Central memory CD4-positive, alpha-beta T cell (primary cell): ENCODE measurements around the gene GPR171.
"Not testable (repeated sequence)": the region's sequence is repeated elsewhere in the genome, so short reads cannot be mapped to it uniquely, and the experiment has no call there.

Experiments used
- DNase-seq: peaks from one replicate; pipeline ENCODE4 v3.0.0; 2022
- total RNA-seq, 3 experiments: gene quantifications; one replicate each; lab custom pipeline; 2026; lab: John Stamatoyannopoulos, UW

GPR171 gene, protein sequence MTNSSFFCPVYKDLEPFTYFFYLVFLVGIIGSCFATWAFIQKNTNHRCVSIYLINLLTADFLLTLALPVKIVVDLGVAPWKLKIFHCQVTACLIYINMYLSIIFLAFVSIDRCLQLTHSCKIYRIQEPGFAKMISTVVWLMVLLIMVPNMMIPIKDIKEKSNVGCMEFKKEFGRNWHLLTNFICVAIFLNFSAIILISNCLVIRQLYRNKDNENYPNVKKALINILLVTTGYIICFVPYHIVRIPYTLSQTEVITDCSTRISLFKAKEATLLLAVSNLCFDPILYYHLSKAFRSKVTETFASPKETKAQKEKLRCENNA
- total RNA-seq: 27.2 to 168 (median 103) reads per million in 3 experiments

DNA sequence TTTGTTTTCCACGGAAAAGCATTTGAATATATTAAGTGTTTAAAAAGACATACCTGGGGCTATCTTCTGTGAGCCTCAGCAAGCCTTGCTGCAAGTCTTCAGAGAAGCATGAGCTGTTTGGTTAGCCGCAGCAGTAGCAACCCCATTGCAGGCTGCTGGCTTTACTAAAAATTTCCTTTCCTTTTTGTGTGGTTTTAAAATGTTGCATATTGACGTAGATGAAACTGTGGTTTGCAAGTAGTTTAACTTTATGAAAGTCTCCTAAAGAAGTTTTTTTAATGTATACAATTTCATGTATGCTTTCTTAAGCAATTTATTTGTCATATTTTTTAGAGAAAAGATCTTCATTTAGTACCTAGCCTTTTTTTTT, at the start of gene GPR171:
Gene GPR171 (minus strand): TSS at position 166 of the 370 bp plus-strand sequence. CDS start 3,830 bp downstream, outside the sequence.
- DNase-seq: peak; percentile 85

DNA sequence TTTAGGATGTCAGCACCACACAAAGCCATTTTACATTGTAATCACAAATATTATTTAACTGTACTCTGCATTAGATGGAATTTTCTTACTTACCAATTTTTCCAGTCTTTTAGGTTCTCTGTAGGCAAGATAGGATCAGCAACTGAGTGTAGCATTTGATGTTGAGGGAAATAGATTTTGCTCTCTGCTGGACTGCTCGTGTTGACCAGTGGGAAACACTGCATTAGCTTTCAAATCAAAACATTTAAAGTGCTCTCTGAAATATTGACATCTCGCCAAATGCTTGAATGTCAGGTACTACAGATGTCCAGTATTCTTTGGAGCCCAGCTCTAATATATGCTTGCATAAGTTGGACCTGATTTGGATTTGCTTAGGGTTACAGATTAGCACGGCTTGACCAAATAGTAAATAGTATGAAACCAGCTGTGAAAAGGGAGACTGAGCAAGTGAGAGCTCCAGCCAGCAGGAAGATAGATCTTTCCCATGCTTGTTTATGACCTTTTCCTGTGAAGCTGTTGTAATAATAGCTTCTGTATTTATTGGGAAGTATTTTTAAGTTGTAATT, 45.8 kb upstream of the GPR171 start:
- DNase-seq: no peak

DNA sequence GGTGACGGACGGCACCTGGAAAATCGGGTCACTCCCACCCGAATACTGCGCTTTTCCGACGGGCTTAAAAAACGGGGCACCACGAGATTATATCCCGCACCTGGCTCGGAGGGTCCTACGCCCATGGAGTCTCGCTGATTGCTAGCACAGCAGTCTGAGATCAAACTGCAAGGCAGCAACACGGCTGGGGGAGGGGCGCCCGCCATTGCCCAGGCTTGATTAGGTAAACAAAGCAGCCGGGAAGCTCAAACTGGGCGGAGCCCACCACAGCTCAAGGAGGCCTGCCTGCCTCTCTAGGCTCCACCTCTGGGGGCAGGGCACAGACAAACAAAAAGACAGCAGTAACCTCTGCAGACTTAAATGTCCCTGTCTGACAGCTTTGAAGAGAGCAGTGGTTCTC, 39.0 kb upstream of the GPR171 start:
- DNase-seq: not testable (repeated sequence)

DNA sequence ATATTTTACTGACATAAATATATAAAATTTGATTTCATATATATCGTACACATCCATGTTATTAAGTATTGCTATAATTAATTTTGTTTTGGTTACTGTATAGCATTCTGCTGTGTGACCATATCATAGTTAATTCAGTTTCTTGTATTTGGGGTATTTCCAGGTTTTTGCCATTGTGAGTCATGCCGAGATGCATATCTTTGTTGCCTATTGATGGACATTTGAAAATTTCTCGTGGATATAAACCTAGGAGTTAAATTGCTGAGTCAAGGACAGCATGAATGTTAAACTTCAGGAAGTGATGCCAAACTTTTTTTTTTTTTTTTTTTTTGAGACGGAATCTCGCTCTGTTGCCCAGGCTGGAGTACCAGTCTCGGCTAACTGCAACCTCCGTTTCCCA, 33.7 kb upstream of the GPR171 start:
- DNase-seq: no peak

DNA sequence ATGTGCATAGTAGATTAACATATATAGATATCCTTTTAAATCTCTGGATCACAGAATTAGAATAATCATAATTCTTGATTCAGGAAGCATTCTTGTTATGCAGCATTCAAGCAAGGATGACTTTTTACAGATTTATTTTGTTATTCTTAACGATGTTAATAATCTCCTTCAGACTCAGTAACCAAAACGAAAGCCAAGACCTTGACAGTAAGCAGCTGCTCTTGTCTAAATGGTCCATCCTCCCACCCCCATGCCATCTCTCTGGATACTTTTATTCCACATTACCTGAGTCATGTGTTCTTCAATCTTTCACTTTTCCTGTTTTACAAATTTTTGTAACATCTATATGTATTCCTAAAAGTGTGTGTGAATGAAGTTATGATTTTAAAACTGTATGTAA, 33.3 kb upstream of the GPR171 start:
- no peak for DNase-seq

DNA sequence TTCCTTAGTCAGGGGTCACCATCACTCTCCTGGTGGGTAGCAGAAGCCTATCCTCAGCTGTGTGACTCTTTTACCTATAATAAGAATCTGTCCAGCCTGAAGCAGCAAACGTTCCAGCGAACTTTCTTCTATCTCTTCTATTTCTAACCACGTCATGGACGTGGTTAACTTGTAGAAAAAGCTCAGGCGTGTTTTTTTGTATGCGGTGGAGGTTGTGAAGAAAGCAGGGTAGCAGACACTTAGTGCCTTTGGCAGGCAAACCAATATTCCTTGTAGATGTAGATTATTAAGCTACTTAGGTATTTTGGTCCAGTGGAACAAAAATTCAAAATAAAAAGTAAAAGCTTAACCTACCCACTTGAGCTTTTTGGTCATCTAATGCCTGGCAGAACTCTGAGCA, 31.8 kb upstream of the GPR171 start:
- DNase-seq: no peak

DNA sequence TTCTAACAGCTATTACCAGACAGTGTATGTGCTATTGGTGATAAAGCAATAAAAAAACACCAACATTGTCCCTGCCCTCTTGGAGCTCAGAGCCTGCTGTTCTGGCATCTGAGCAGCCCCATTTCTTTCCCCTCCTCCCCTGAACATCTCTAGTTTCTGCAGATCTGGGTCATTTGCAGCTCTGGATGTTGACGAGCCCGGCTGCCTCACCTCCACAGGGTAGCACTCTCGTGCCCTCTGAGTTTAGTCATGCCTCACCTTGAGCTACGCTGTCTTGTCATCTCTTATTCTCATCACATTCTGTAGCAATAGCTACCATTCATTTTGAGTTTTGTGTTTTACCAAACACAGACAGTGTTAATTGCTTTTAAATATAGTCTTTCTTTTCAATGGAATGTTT, 30.0 kb upstream of the GPR171 start:
- no peak for DNase-seq

DNA sequence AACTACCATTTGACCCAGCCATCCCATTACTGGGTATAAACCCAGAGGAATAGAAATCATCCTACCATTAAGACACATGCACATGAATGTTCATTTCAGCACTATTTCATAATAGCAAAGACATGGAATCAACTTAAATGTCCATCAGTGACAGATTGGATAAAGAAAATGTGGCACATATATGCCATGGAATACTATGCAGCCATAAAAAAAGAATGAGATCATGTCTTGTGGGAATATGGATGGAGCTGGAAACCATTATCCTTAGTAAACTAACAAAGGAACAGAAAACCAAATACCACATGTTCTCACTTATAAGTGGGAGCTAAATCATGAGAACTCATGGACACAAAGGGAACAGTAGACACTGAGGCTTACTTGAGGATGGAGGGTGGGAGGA, 29.4 kb upstream of the GPR171 start:
- DNase-seq: not testable (repeated sequence)

DNA sequence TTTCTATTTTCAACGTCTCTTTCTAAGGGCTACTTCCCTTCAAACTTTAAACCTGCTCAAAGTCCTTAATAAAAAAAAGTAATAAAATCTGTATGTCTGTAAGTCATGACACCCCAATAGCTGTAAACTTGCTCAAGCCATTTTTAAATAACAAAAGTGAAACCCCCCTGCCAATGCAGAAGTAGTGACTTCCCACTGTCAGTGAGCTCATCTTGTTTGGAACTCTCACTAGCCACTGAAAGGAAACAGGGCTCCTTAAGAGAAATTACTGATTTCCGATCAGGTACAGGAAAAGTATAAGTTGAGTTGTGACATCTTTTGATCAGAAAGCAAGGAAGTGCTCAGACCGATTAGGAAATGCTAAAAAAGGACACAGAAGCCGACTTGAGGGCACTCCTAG, 27.6 kb upstream of the GPR171 start:
- DNase-seq: no peak

DNA sequence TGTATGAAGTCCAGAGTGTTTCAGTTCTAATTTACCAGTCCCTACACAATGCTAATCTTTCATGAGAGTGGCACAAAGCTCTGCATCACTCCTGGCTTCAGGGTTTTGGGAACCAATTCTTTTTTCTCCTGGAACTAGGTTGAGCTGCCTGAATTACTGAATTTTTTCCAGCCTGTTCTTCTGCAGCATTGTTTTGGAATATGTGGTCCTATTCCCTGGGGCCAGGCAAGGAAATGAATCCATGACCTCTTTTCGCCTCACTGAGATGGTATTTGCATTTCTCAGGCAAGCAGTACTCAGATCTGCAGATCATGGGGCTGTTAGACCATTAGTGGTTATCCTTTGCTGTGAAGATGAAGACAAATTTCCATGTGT, 25.6 kb upstream of the GPR171 start:
- no peak for DNase-seq

DNA sequence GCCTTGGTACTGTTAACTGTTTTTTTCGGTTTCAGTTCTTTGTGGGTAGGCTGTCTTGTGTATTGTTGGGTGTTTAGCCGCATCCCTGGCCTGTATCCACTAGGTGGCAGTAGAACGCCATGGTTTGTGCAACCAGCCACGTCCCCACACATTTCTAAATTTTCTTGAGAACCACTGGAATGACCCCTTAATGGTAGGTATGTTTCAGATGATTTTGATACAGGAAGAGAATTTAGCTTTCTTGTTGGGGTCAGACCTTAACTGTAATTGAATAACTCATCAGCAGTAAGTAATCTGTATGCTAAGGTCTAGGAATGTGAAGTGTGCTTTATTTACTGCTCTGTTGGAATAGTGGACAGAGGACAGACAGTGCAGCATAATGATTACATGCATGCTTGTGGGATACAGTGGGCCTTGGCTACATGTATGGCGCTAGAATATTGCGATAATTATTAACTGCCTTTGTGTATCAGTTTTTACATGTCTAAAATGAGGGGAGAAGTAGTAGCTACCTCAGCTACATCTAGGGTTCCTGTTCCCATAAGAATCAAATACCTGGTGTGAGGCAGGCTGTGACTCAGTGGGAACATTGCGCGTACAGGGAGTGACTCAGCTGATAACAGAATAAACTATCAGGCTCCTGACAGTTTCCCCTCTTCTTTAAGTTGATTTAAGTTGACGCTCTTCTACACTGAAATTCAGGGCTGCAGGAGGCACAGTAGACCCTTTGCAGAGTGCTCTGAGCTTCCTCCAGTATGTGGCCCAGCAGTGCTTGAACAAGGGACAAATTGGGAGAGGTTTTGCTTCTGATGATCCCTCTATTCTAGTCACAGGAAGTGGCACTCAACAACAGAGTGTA, 25.0 kb upstream of the GPR171 start:
- peak; percentile 72 for DNase-seq

DNA sequence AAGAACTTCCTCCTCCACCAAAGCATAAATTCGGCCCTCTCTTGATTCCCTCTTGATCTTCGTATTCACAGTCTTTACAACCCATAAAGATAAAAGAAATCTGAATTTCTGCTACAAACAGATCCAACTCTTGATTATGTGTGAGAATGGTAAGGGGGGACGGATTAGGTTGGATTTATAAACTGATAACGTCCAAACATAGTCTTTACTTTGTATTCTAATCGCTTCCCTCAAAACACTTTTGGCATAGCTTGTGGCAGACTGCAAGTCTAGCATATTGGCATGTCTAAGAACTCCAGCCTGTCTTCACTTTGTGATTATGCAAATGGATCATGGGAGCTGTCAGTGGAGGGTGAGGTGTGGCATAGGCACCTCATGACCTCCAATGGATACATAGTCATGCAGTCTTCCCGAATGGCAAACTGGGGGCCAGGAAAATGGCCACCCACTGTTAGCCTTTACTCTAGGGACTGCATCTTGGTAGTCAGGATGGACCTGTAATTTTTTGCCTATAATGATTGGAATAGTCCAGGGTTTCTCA, 24.3 kb upstream of the GPR171 start:
- no peak for DNase-seq

DNA sequence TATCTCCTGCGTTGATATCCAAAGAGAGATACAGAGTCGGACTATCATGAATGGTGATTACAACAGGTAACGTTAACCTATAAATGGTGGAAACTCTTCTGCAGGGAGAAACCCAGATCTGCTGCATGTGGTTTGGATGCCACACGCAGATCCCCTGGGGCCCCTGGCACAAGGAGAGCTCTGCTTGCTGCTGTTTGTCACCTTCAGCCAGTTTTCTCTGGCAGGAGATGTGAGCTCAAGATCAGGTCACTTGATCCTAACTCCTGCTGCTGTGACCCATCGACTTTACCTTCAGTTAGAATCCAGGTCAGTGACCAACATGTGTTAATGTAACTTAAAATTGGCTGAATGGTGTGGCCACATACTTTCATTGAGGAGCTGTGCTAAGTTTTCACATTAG, 23.8 kb upstream of the GPR171 start:
- DNase-seq: no peak

DNA sequence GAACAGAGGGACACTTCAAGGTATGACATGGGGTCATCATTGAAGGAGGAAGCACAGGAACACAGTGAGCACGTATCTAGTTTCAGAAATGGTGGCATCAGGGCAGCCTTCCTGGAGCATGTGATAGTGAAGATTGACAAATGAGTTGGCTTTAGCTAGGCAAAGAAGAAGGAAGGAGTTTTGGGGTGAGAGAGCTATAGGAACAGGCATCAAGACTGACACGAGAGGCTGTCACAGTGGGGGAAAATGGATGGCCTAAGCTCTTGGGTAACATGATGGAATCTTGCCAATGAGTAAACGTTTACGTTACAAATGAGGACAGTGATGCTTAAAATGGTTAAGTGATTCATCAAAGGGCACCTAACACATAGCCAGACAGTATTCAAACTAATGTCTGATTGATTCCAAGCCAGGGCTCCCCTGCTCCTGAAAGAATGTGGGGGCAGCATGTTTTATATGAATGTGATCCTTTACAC, 23.1 kb upstream of the GPR171 start:
- DNase-seq: no peak

DNA sequence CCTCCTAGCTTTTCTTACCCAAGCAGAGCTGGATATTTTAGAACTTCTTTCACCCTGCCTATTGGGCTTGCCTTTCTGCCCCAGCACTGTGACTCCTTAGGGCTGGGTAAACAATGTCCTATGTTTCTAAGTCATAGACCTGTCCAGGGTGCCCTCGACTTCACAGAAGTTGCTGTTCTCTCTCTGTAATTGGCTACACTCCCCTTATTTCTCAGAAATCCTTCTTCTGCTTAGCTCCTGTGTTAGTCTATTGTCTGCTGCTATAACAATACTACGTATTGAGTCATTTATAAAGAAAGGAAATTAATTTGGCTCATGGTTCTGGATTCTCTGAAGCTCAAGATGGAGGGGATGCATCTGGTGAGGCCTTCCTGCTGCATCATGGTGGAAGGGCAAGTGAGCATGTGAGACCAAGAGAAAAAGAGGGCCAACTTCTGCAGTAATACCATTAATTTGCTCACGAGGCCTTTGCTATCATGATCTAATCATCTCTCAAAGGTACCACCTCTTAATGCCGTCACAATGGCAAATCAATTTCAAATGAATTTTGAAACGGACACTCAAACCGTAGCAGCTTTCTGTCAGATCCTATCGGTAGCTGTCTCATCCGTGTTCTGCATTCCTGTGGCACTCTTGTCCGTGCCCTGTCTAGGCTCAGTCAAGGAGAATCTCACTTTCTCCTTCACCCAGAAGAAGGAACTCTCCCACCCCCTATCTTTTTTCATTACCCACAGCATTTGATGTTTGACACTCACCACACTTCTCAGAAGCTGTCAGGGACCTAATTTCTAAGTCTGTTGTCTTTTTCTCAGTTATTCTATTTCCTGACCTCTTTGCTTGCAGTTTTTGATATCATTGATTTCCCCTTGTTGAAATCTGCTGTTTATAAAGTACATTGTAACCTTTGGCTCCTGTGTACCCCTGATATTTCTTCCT, 22.3 kb upstream of the GPR171 start:
- DNase-seq: no peak

DNA sequence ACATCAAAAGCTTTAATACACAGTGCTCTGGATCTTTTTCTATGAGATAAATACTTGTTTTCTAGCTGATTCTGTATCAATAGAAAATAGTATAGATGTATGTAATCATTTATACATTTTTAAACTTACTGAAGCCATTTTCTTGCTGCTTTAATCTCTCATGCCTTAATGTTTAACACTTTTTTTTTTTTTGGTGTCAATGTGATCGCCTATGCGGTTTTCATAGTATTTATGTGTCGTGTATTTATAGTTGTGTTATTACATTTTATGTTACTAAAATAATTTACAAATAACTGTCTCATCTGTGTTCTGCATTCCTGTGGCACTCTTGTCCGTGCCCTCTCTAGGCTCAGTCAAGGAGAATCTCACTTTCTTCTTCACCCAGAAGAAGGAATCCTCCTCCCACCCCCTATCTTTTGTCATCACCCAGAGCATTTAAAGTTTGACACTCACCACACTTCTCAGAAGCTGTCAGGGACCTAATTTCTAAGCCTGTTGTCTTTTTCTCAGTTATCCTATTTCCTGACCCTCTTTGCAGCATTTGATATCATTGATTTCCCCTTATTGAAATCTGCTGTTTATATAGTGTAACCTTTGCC, 21.4 kb upstream of the GPR171 start:
- no peak for DNase-seq

DNA sequence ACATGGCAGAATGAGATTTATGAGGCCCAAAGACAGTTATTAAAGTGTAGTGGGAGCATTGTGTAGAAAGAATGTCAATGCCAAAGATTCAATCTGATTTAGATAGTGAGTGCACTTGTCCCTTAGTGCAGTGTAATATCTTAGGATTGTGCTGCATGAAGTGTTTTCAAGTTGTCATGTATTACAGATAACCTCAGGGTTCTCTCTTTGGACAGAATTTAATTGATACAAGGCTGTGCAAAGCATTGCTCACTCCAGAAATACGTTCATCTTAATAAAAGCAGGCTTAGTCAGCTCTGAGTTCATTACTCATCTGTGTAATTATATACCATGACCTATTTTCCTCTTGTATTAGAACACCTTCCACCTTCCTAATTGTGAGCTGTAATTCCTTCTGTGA, 16.0 kb upstream of the GPR171 start:
- DNase-seq: no peak

DNA sequence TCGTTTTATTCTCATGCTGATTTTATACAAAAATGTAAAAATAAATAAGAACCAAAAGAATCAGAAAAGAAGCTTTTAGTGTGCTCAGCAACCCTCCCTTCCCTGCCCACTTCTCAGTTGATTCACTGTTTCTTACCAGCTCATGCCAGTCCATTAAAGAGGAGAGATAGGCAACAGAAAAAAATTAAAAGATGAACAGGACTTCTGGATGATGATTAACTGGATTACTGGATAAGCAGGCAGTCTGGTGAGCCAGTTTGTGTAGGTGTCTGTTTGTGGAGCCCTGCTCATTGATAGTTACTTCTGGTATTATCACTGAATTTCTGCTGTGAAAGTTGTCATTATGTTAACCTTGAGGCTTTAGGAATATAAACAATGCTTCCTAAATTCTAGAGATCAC, 15.1 kb upstream of the GPR171 start:
- DNase-seq: no peak

DNA sequence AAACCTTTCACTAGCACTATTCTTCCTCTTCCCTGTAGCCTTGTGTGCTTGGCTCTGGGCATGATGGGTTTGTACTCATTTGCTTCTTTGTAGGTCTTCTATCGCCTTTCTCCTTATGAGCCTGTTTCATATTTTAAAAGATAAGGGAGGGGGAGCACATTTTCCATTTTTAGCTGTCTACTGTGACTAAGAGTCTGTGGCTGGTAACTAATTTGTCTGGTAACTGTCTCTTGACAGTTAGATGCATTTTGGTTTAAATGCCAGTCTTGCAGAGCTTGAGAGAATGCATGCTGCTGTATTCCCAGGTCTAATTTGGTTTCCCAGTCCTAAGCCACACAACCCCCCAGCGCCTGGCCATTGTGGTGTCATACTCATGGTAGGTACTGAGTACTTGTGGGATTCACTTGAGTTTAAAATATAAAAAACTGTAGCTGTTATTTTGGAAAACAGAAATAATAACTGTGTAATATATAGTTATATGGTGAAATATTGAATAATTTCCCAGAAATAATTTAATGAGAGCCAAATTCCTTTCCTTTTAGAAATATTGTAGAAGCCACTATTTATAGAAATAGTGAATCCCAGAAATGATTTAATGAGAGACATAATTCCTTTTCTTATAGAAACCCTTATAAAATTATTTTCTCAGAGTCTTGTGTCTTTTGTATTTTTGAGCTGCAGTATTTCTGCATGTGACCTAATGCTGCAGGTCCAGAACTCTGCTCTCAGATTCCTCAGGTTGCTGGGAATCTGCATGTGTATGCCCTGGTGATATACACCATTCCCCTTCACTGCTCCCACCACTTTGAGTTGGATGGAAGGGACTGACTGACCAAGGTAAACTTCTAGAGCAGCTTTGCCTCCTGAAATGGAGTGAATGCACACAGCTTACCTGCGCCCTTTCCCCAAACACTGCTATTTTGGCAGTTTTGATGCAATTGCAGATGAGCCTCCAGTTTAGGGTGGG, 13.9 kb upstream of the GPR171 start:
- DNase-seq: no peak

DNA sequence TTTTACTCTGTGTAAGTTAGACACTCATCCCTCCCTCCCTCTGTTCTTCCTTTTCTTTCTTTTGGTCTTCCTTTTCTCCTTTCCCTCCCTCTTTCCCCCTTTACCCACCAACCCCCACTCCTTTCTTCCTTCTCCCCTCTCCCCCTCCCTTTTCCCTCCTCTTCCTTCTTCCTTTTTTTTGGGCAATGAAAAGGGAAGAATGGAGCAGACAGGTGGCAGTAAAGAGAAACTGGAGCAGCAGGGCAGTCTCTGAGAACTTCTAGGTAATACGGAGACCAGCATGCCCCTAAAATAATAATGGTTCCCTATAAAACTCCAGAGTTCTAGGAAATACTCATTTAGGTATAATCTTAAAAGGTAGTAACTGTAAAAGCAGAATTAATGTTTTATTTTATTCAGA, 11.4 kb upstream of the GPR171 start:
- DNase-seq: no peak

DNA sequence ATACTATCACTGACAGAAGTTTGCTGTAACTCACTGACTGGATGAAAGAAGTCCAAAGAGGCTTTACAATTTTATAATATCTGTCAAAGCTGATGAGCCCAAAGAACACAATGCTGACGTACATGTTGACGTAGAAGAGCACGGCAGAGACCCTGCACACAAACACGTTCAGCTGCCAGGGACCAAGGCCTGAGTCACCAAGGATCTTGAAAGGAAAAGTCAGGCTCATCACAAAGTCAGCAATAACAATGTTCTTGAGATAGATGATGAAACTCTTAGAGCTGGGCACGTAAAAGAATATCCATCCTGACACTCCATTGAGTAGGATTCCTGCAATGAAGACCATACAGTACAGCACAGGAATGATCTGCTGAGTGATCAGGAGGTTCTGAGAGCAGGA, 10.9 kb upstream of the GPR171 start:
- DNase-seq: no peak
